Stimulated activated CD8-positive, alpha-beta memory T cell treated with anti-CD3 and anti-CD28 coated beads, Interleukin-15, amount 100 ng/mL, for 4 hours (primary cell): ENCODE data around the gene UQCC5.

Experiments
- DNase-seq, 2 donors: peaks; one replicate each; pipeline ENCODE4 v3.0.0-alpha.2; 2020; ENCODE audit warnings: low read depth in 2 of 2

The UQCC5 gene

GRCh38 chr3:52536369-52537164 is at the start of gene UQCC5:
TSS of gene UQCC5 (plus strand) at chr3:52536605. CDS start at chr3:52536756, 151 bp downstream.
- peak; percentile 95 to 96 for DNase-seq

- no peak for DNase-seq
These were observed 49.2 kb upstream of the UQCC5 start for GRCh38 chr3:52487050-52487787.

- DNase-seq, result no peak
These were observed 48.4 kb upstream of the UQCC5 start for GRCh38 chr3:52487788-52488691.

GRCh38 chr3:52488746-52489145 is 47.7 kb upstream of the UQCC5 start:
- DNase-seq, result no peak

- no peak for DNase-seq
These were observed 47.0 kb upstream of the UQCC5 start for GRCh38 chr3:52489453-52489852.

- no peak for DNase-seq
These were observed 46.1 kb upstream of the UQCC5 start for GRCh38 chr3:52490035-52490938.

- no peak for DNase-seq
These were observed 45.4 kb upstream of the UQCC5 start for GRCh38 chr3:52490939-52491526.

GRCh38 chr3:52492059-52492458 is 44.3 kb upstream of the UQCC5 start:
- no peak for DNase-seq

- no peak for DNase-seq
These were observed 43.0 kb upstream of the UQCC5 start for GRCh38 chr3:52493232-52494017.

GRCh38 chr3:52494445-52494844 is 42.0 kb upstream of the UQCC5 start:
- no peak for DNase-seq

GRCh38 chr3:52494886-52495495 is 41.4 kb upstream of the UQCC5 start, which contains the start of gene STAB1:
TSS of gene STAB1 (plus strand) at chr3:52495338. CDS start at chr3:52495414, 76 bp downstream.
- no peak for DNase-seq

- no peak for DNase-seq
These were observed 40.4 kb upstream of the UQCC5 start for GRCh38 chr3:52495777-52496602.

- DNase-seq, result no peak
These were observed 38.0 kb upstream of the UQCC5 start for GRCh38 chr3:52498137-52499054.

- no peak for DNase-seq
These were observed 35.4 kb upstream of the UQCC5 start for GRCh38 chr3:52501046-52501445.

GRCh38 chr3:52502001-52502400 is 34.4 kb upstream of the UQCC5 start:
- no peak for DNase-seq

- no peak for DNase-seq
These were observed 33.5 kb upstream of the UQCC5 start for GRCh38 chr3:52502808-52503350.
